Pulmonary artery endothelial cell (primary cell): ENCODE measurements around the gene CEP83. TPM values are rescaled to one million over a fixed set of nuclear protein-coding genes. Genes with fewer than 3 reads are reported as not detected.
"Not testable (repeated sequence)": the region's sequence is repeated elsewhere in the genome, so short reads cannot be mapped to it uniquely, and the experiment has no call there.

ENCODE experiments used
- DNase-seq: peaks from one replicate; pipeline ENCODE4 v3.0.0-alpha.2; 2011; ENCODE audit warnings: low read depth, low spot score
- total RNA-seq: library from RNA; depleted of rRNA; stranded (reverse); fragments of >200 nt; gene quantifications from 2 replicates; pipeline ENCODE4 v1.2.3, GENCODE V29; 2014

The CEP83 gene, protein sequence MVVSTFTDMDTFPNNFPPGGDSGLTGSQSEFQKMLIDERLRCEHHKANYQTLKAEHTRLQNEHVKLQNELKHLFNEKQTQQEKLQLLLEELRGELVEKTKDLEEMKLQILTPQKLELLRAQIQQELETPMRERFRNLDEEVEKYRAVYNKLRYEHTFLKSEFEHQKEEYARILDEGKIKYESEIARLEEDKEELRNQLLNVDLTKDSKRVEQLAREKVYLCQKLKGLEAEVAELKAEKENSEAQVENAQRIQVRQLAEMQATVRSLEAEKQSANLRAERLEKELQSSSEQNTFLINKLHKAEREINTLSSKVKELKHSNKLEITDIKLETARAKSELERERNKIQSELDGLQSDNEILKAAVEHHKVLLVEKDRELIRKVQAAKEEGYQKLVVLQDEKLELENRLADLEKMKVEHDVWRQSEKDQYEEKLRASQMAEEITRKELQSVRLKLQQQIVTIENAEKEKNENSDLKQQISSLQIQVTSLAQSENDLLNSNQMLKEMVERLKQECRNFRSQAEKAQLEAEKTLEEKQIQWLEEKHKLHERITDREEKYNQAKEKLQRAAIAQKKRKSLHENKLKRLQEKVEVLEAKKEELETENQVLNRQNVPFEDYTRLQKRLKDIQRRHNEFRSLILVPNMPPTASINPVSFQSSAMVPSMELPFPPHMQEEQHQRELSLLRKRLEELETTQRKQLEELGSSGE
- 6.1 and 12.0 TPM in 2 replicates for total RNA-seq

DNA sequence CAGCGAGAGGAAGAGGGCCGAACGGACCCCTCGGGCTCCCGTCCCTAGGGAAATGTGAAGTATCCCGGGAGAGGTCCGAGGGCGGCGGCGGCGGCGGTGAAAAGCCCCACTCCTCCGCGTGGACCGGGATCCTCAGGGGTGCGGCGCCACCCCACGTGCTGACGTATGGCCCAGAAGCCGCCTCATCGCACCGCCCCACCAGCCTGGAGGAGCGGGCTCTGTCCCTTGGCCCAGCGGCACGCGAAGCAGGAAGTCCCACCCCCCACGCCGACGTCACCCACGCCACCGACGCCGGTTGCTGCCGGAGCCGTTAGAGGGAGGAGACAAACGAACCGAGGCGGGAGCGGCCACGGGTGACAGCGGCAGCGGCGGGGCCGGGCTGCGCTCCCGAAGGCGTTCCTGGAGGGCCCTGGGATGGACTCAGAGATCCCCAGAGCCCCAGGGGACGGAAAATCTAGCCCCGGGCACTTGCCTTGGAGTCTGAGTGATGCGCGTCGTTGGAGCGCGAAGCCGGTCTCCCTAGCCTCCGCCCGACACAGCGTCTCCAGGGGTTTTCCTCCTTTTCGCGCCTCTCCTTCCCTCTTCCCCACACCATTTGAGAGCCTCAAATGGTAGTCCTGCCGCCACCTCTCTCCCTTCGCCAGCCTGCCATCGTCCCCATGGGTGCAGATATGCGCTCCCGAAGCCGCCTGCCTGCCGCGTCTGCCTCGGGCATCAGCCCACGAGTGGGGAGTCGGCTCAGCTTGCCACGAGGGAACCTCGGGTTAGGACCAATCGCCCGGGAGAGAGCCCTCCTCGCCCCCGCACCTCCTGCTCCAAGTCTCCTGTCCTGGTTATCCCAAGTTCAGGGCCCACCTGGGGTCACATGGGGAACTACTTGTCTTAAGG is at the start of gene CEP83:
Gene CEP83, minus strand, starts transcription at position 140 of the 888 bp plus-strand sequence. CDS start 47,377 bp downstream, outside the sequence.
- peak; percentile 76 for DNase-seq

DNA sequence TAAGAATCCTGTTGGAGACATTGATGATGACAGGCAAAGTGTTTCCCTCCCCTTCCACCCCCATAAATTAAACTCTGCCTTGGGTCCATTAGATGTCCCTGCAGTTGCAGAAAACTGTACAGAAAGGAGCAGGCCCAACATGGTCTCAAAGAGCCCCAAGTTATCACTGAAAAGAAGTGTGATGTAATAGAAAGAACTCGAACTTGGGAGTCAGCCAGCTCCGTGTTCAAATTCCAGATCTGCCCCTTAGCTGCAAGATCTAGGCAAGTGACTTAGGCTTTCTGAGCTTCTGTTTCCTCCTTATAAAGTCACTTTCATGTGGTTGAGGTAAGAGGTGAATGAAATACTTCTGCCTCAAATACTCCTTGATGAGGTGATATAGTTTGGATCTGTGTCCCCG is 49.6 kb upstream of the CEP83 start:
- DNase-seq = no peak

GRCh38 chr12:94507455-94507854 is 47.8 kb upstream of the CEP83 start:
- no peak for DNase-seq

- no peak for DNase-seq
Observed at GRCh38 chr12:94504386-94504785, 44.7 kb upstream of the CEP83 start.

GRCh38 chr12:94503619-94504018 is 44.0 kb upstream of the CEP83 start:
- DNase-seq = no peak

- DNase-seq = no peak
Observed at GRCh38 chr12:94500831-94501567, 41.3 kb upstream of the CEP83 start.

GRCh38 chr12:94498698-94499097 is 39.0 kb upstream of the CEP83 start:
- no peak for DNase-seq

- no peak for DNase-seq
Observed at GRCh38 chr12:94498073-94498472, 38.4 kb upstream of the CEP83 start.

- no peak for DNase-seq
Observed at GRCh38 chr12:94495445-94496115, 35.9 kb upstream of the CEP83 start.

GRCh38 chr12:94491489-94491888 is 31.8 kb upstream of the CEP83 start:
- no peak for DNase-seq

- no peak for DNase-seq
Observed at GRCh38 chr12:94488463-94488862, 28.8 kb upstream of the CEP83 start.

DNA sequence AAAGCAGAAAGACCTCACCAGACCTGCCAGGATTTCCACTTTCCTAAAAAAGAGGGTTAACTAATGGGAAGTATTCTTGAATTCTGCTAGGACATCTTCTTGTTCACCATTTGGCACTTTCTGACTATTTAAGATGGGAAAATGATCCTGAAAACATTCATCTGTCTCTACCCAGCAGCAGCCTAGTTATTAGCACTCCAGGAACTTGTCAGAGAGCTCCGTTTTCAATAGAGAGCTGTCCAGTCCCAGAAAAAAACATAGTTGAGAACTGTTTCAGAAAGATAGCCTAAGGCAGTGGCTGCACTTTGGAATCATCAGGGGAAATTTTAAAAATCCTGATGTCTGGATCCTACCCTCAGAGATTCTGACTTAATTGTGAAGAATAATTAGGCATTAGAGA is 22.1 kb upstream of the CEP83 start:
- DNase-seq = no peak

DNA sequence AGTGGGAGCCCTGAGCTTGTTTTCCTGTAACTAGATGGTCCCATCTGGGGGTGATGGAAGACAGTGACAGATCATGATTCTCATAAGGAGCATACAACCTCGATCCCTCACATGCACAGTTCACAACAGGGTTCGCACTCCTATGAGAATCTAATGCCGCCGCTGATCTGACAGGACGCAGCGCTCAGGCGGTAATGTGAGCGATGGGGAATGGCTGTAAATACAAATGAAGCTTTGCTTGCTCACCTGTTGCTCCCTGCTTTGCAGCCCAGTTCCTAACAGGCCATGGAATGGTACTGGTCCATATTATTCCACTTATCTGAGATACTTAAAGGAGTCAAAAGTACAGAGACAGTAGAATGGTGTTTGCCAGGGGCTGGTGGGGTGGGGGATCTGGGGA is 9.9 kb upstream of the CEP83 start:
- DNase-seq = no peak

GRCh38 chr12:94460616-94460959 is 921 bp upstream of the CEP83 start:
- DNase-seq = no peak

DNA sequence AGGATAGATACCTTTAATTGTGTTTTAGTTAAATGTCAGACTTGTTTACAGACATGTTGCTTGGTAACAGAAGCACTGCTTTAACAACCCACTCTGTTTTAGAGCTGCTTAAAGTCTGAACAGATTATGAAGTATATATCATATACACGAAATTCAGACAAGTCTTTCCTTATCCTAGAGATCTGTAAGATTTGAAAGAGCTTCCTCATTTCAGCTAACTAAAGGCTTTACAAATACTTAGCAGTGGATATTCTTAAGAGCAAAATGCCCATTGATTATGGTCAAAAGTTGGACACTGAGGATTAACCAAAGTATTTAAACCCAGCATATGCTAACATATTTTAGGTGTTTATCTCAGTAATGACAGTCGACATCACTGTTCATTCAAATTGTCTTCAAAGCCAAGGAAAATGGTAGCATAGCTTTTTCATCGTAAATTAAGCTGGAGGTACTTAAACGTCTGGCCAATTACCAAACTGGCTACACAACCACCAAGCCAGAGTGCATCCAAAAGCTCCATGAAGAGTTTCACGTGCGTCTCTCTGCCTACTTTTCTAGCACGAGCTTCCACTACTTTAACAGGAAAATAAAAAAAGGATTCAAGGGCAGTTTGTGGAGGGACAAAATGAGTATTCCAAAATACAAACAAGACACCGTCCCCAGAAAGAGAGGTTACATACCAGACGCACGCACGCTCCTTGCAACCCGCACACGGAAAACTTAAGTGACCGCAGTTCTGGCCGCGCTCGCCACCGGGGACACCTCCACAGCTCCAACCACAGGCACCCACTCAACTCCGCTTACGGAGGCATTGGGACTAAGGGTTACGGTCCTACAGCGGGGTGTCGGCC is 565 bp downstream of the CEP83 start:
- DNase-seq = peak; percentile 0

DNA sequence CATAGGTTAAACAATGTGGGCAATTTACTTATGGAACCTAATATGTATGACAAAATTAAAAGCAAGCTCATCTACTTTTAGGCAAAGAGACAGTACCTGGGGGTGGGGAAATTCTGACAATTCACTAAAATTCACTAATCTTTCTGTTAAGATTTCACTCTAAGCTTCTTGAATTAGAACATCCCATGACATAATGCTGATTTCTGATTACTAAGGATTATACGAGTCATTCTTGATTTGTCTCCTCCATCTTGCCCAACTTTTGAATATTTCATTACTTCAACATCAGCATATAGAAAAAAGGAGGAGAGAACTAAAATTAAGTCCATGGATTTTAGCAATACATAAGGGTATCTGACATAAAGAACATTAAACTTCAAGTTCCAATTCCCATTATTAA is 2.4 kb downstream of the CEP83 start:
- DNase-seq = no peak

- not testable (repeated sequence) for DNase-seq
Observed at GRCh38 chr12:94454318-94454717, 5.3 kb downstream of the CEP83 start.

GRCh38 chr12:94445662-94446061 is 14.0 kb downstream of the CEP83 start:
- DNase-seq = no peak

DNA sequence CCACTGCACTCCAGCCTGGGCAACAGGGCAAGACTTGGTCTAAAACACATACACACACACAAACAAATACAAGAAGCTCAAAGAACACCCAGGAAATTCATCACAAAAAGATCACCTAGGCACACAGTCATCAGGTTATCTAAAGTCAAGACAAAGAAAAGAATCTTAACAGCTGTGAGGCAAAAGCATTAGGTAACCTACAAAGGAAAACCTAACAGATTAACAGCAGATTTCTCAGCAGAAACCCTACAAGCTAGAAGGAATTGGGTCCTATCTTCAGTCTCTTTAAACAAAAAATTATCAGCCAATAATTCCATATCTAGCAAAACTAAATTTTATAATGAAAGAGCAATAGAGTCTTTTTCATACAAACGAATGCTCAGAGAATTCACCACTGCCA is 22.4 kb downstream of the CEP83 start:
- no peak for DNase-seq

DNA sequence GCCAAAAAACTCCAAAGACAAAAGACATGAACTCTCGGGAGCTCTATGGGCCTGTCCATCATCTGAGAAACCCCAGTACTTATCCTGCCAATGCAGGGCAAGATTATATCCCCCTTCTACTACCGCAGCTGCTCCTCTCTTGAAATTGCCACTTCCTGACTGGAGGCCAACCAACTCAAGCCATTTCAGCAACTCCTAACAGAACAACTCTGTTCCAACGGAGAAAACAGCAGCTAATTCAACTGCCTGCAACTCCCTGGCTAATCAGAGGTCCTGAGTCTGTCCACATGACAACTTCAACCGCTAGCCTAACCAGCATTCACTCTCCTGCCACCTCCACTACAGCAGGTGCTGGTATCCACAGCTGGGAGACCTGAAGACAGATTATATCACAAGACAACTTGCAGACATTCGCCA is 24.1 kb downstream of the CEP83 start:
- DNase-seq = no peak
